Vagina (tissue), 2 donors: ENCODE data around the gene SLC9A9.

Source experiments
- POLR2A ChIP-seq, 2 donors: fragments of 450-650 bp; IDR thresholded peaks; one replicate each; pipeline ENCODE4 v1.6.1; 2017; ENCODE audit warnings: antibody characterized with exemption in 2 of 2, mild to moderate bottlenecking in 2 of 2, moderate library complexity in 2 of 2
- TF ChIP-seq, protein P1 (sequence below), 3 experiments: fragments of 450-650 bp in 2 of 3; fragments of 200-600 bp in 1 of 3; sonication (generic) in 1 of 3; IDR thresholded peaks; one replicate each; pipeline ENCODE4 v1.5.1; 2017 to 2019; ENCODE audit warnings: antibody characterized with exemption in 3 of 3, mild to moderate bottlenecking in 2 of 3, moderate library complexity in 2 of 3

DNA sequence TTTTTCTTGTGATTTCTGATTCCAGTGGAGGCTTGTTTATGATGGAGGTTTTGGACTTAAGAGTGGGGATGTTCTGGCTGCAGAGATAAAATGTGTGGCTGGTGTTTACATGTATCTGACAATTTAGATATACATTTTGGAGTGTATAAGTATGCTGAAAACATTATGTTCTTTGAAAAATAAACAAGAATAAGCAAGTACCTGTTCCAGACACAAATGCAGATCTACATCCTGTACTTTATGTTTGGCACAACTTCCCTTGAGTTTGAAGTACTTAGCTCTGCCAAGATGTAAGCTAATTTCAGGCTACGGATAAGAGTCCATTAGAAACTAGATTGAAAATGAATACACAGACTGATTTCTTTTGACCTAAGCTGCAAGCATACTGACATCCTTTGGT lies 451.5 kb downstream of the SLC9A9 start:
- TF ChIP-seq, protein P1, sequence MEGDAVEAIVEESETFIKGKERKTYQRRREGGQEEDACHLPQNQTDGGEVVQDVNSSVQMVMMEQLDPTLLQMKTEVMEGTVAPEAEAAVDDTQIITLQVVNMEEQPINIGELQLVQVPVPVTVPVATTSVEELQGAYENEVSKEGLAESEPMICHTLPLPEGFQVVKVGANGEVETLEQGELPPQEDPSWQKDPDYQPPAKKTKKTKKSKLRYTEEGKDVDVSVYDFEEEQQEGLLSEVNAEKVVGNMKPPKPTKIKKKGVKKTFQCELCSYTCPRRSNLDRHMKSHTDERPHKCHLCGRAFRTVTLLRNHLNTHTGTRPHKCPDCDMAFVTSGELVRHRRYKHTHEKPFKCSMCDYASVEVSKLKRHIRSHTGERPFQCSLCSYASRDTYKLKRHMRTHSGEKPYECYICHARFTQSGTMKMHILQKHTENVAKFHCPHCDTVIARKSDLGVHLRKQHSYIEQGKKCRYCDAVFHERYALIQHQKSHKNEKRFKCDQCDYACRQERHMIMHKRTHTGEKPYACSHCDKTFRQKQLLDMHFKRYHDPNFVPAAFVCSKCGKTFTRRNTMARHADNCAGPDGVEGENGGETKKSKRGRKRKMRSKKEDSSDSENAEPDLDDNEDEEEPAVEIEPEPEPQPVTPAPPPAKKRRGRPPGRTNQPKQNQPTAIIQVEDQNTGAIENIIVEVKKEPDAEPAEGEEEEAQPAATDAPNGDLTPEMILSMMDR (IDR thresholded peaks at IDR 0.05) = no peak
- TF ChIP-seq POLR2A (IDR thresholded peaks at IDR 0.05) = no peak
